H9 (cell line): ENCODE measurements around the gene EYA4. TPM values are rescaled to one million over a fixed set of nuclear protein-coding genes. Genes with fewer than 3 reads are reported as not detected.
A peak's percentile ranks its signal among the peaks of the same experiment; 100 is the strongest.

ENCODE experiments used
- DNase-seq: peaks from one replicate; pipeline ENCODE4 v3.0.0-alpha.2; 2017
- H2AFZ ChIP-seq: one replicate; pipeline ENCODE4 v1.6.1; 2013; ENCODE audit warnings: mild to moderate bottlenecking, low read length, control low read depth, moderate library complexity
- H2AK5ac ChIP-seq: 2 replicates; pipeline ENCODE4 v1.6.1; 2013; ENCODE audit warnings: low read length, control low read depth, mixed read lengths; ENCODE audit not compliant: insufficient read length
- H2BK120ac ChIP-seq: one replicate; pipeline ENCODE4 v1.6.1; 2013; ENCODE audit warnings: low read depth, mild to moderate bottlenecking, low read length, control low read depth, inconsistent platforms; ENCODE audit not compliant: poor library complexity, severe bottlenecking
- H2BK12ac ChIP-seq: 2 replicates; pipeline ENCODE4 v1.6.1; 2013; ENCODE audit warnings: low read length, control low read depth, mixed read lengths, low read depth; ENCODE audit not compliant: insufficient read length
- H2BK15ac ChIP-seq: 2 replicates; pipeline ENCODE4 v1.6.1; 2013; ENCODE audit warnings: low read depth, low read length, control low read depth
- H2BK20ac ChIP-seq: one replicate; pipeline ENCODE4 v1.6.1; 2013; ENCODE audit warnings: low read depth, mild to moderate bottlenecking, low read length, control low read depth, inconsistent platforms; ENCODE audit not compliant: poor library complexity, severe bottlenecking
- H2BK5ac ChIP-seq: 2 replicates; pipeline ENCODE4 v1.6.1; 2013; ENCODE audit warnings: low read length, control low read depth, mixed read lengths; ENCODE audit not compliant: insufficient read length
- H3K14ac ChIP-seq: 2 replicates; pipeline ENCODE4 v1.6.1; 2013; ENCODE audit warnings: low read length, control low read depth; ENCODE audit not compliant: insufficient read depth
- H3K18ac ChIP-seq: 2 replicates; pipeline ENCODE4 v1.6.1; 2013; ENCODE audit warnings: low read depth, mild to moderate bottlenecking, mixed read lengths, low read length, control low read depth; ENCODE audit not compliant: insufficient read length
- H3K23ac ChIP-seq: 2 replicates; pipeline ENCODE4 v1.6.1; 2013; ENCODE audit warnings: low read length, control low read depth, mixed read lengths, low read depth; ENCODE audit not compliant: insufficient read length
- H3K23me2 ChIP-seq: 2 replicates; pipeline ENCODE4 v1.6.1; 2013; ENCODE audit warnings: low read depth, mild to moderate bottlenecking, mixed read lengths, low read length, control low read depth; ENCODE audit not compliant: insufficient read length, poor library complexity, severe bottlenecking
- H3K27ac ChIP-seq: 2 replicates; pipeline ENCODE4 v1.5.1; 2013; ENCODE audit warnings: low read length, control low read depth, mixed read lengths, low read depth; ENCODE audit not compliant: insufficient read length
- H3K27me3 ChIP-seq: 2 replicates; pipeline ENCODE4 v1.6.1; 2013; ENCODE audit warnings: low read length, control low read depth, inconsistent platforms; ENCODE audit not compliant: insufficient read depth
- H3K4ac ChIP-seq: 2 replicates; pipeline ENCODE4 v1.6.1; 2013; ENCODE audit warnings: low read depth, mild to moderate bottlenecking, control low read depth, inconsistent platforms, low read length, moderate library complexity
- H3K4me1 ChIP-seq: 2 replicates; pipeline ENCODE4 v1.6.1; 2013; ENCODE audit warnings: low read length, control low read depth, inconsistent platforms; ENCODE audit not compliant: insufficient read depth
- H3K4me2 ChIP-seq: 2 replicates; pipeline ENCODE4 v1.6.1; 2013; ENCODE audit warnings: low read length, control low read depth, mixed read lengths; ENCODE audit not compliant: insufficient read length, insufficient read depth
- H3K56ac ChIP-seq: 2 replicates; pipeline ENCODE4 v1.6.1; 2013; ENCODE audit warnings: low read depth, mild to moderate bottlenecking, mixed read lengths, low read length, control low read depth; ENCODE audit not compliant: insufficient read length
- H3K79me1 ChIP-seq: 2 replicates; pipeline ENCODE4 v1.6.1; 2013; ENCODE audit warnings: low read depth, mild to moderate bottlenecking, moderate library complexity, low read length, control low read depth, inconsistent platforms; ENCODE audit not compliant: insufficient read depth, poor library complexity, severe bottlenecking
- H3K79me2 ChIP-seq: 2 replicates; pipeline ENCODE4 v1.6.1; 2013; ENCODE audit warnings: low read length, control low read depth, inconsistent platforms; ENCODE audit not compliant: insufficient read depth
- H3K9ac ChIP-seq: 2 replicates; pipeline ENCODE4 v1.6.1; 2013; ENCODE audit warnings: low read length, control low read depth, mixed read lengths; ENCODE audit not compliant: insufficient read length; ENCODE audit errors: extremely low read depth
- H3K9me3 ChIP-seq: one replicate; pipeline ENCODE4 v1.6.1; 2013; ENCODE audit warnings: low read depth, low read length, inconsistent platforms; ENCODE audit not compliant: control insufficient read depth
- H3T11ph ChIP-seq: one replicate; pipeline ENCODE4 v1.6.1; 2013; ENCODE audit warnings: mild to moderate bottlenecking, low read length, control low read depth, inconsistent platforms
- H4K20me1 ChIP-seq: one replicate; pipeline ENCODE4 v1.6.1; 2013; ENCODE audit not compliant: control insufficient read depth, insufficient read length, insufficient read depth
- H4K5ac ChIP-seq: 2 replicates; pipeline ENCODE4 v1.6.1; 2013; ENCODE audit warnings: low read depth, mild to moderate bottlenecking, mixed read lengths, low read length, control low read depth; ENCODE audit not compliant: insufficient read length
- H4K8ac ChIP-seq: replicated peaks from 2 replicates; pipeline ENCODE4 v1.6.1; 2013; ENCODE audit warnings: low read length, control low read depth, mixed read lengths, low read depth; ENCODE audit not compliant: insufficient read length
- H4K91ac ChIP-seq: 2 replicates; pipeline ENCODE4 v1.6.1; 2013; ENCODE audit warnings: low read depth, mild to moderate bottlenecking, moderate library complexity, mixed read lengths, low read length, control low read depth; ENCODE audit not compliant: insufficient read length
- H3K27ac Mint-ChIP-seq, 3 experiments: 2 replicates in 2 of 3; 3 replicates in 1 of 3; pipeline ENCODE4 v1.8.0; 2020 to 2021; ENCODE audit warnings: mixed read lengths in 3 of 3, mild to moderate bottlenecking in 1 of 3, moderate library complexity in 1 of 3
- H3K27me3 Mint-ChIP-seq: 2 replicates; pipeline ENCODE4 v1.8.0; 2021; ENCODE audit warnings: low read depth, mild to moderate bottlenecking, moderate library complexity, mixed read lengths
- H3K36me3 Mint-ChIP-seq, 3 experiments: 2 replicates in 2 of 3; 3 replicates in 1 of 3; pipeline ENCODE4 v1.8.0; 2020 to 2021; ENCODE audit warnings: low read depth in 3 of 3, mixed read lengths in 3 of 3; ENCODE audit not compliant: insufficient read depth in 1 of 3
- H3K4me1 Mint-ChIP-seq, 2 experiments: 2 replicates each; pipeline ENCODE4 v1.8.0; 2020; ENCODE audit warnings: mixed read lengths in 2 of 2
- H3K4me3 Mint-ChIP-seq, 2 experiments: 2 replicates in 1 of 2; 3 replicates in 1 of 2; pipeline ENCODE4 v1.8.0; 2020 to 2021; ENCODE audit warnings: mild to moderate bottlenecking in 2 of 2, mixed read lengths in 2 of 2, moderate library complexity in 1 of 2
- H3K9me3 Mint-ChIP-seq, 2 experiments: 2 replicates in 1 of 2; 3 replicates in 1 of 2; pipeline ENCODE4 v1.8.0; 2020; ENCODE audit warnings: mild to moderate bottlenecking in 2 of 2, mixed read lengths in 2 of 2, moderate library complexity in 1 of 2
- WGBS: extraction: QIAGEN DNeasy Blood & Tissue Kit; methylation state at CpG from one replicate; pipeline ENCODE4 v1.1.7; 2013; ENCODE audit warnings: missing lambda C conversion rate, low lambda C conversion rate, mixed read lengths; ENCODE audit not compliant: insufficient read length; ENCODE audit errors: extremely low coverage; 5-methylcytosine and 5-hydroxymethylcytosine counted together
- total RNA-seq: library from RNA; stranded (reverse); gene quantifications from 2 replicates; pipeline ENCODE4 v1.2.1, GENCODE V29; 2021
- TF ChIP-seq, protein P1 (sequence below): fragments of 200-600 bp; sonication (generic); conservative IDR thresholded peaks from 3 replicates; pipeline ENCODE4 v1.8.0; 2021; ENCODE audit warnings: antibody characterized with exemption, mild to moderate bottlenecking

The EYA4 gene
- total RNA-seq, 1 experiment from 2014 or later, result 0.26 TPM

- TF ChIP-seq, protein P1, sequence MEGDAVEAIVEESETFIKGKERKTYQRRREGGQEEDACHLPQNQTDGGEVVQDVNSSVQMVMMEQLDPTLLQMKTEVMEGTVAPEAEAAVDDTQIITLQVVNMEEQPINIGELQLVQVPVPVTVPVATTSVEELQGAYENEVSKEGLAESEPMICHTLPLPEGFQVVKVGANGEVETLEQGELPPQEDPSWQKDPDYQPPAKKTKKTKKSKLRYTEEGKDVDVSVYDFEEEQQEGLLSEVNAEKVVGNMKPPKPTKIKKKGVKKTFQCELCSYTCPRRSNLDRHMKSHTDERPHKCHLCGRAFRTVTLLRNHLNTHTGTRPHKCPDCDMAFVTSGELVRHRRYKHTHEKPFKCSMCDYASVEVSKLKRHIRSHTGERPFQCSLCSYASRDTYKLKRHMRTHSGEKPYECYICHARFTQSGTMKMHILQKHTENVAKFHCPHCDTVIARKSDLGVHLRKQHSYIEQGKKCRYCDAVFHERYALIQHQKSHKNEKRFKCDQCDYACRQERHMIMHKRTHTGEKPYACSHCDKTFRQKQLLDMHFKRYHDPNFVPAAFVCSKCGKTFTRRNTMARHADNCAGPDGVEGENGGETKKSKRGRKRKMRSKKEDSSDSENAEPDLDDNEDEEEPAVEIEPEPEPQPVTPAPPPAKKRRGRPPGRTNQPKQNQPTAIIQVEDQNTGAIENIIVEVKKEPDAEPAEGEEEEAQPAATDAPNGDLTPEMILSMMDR, result peak; percentile 59
- peaks cover under 1% of the 10 kb centered on the region in 2 experiments for H3K9me3 Mint-ChIP-seq
- H2BK20ac ChIP-seq, result no peak overlapping the region
- no peak overlapping the region for H4K8ac ChIP-seq
- H2AFZ ChIP-seq, result no peak overlapping the region
- no peaks in the 10 kb centered on the region for H4K20me1 ChIP-seq
- H2BK5ac ChIP-seq, result no peak overlapping the region
- H3K27ac Mint-ChIP-seq, result no peak overlapping the region; a peak in 1 of 7 replicates
- H3K79me1 ChIP-seq, result no peaks in the 10 kb centered on the region
- H3K23me2 ChIP-seq, result no peaks in the 10 kb centered on the region
- H3K9me3 ChIP-seq, result no peaks in the 10 kb centered on the region
- H3K27me3 Mint-ChIP-seq, result no peaks in the 10 kb centered on the region
- no peak overlapping the region for H3K4me2 ChIP-seq
- H2AK5ac ChIP-seq, result no peak overlapping the region
- DNase-seq, result no peak
- no peak overlapping the region for H2BK12ac ChIP-seq
- H3T11ph ChIP-seq, result no peak overlapping the region
- no peak overlapping the region for H3K56ac ChIP-seq
- H3K27ac ChIP-seq, result no peak overlapping the region
- H3K36me3 Mint-ChIP-seq, result peaks cover under 1 to 5% (median under 1%) of the 10 kb centered on the region in 3 experiments
- H3K4me1 ChIP-seq, result no peaks in the 10 kb centered on the region; the same call in 1 of the 2 replicates
- H4K91ac ChIP-seq, result no peak overlapping the region
- H3K4ac ChIP-seq, result no peak overlapping the region
- H4K5ac ChIP-seq, result no peak overlapping the region
- no peak overlapping the region for H2BK120ac ChIP-seq
- H3K27me3 ChIP-seq, result no peaks in the 10 kb centered on the region
- peaks cover 20 to 22% of the 10 kb centered on the region in 2 experiments for H3K4me1 Mint-ChIP-seq
- H3K79me2 ChIP-seq, result no peaks in the 10 kb centered on the region
- no peak overlapping the region for H3K23ac ChIP-seq
- no peak overlapping the region for H3K4me3 Mint-ChIP-seq
- no peak overlapping the region for H3K18ac ChIP-seq
- no peak overlapping the region for H3K14ac ChIP-seq
- WGBS, result no CpG with 5 or more reads among the region's 1 CpG
- H3K9ac ChIP-seq, result no peak overlapping the region
- H2BK15ac ChIP-seq, result no peak overlapping the region
Observed at GRCh38 chr6:133313068-133313467, 71.9 kb downstream of the EYA4 start.
